SJSA1 (cell line): ENCODE measurements around the gene MMP19. TPM values are rescaled to one million over a fixed set of nuclear protein-coding genes. Genes with fewer than 3 reads are reported as not detected.
"Not testable (repeated sequence)": the region's sequence is repeated elsewhere in the genome, so short reads cannot be mapped to it uniquely, and the experiment has no call there.

Experiments used
- DNase-seq, 2 experiments: peaks; one replicate each; pipeline ENCODE4 v3.0.0-alpha.2; 2015 to 2020; ENCODE audit warnings: low spot score in 2 of 2, low read depth in 1 of 2
- H3K27ac ChIP-seq: fragments of 250-450 bp; sonication (Bioruptor Pico); 2 replicates; pipeline ENCODE4 v1.5.1; 2020; ENCODE audit warnings: mild to moderate bottlenecking, moderate library complexity
- H3K27me3 ChIP-seq: fragments of 250-450 bp; sonication (Bioruptor Pico); replicated peaks from 2 replicates; pipeline ENCODE4 v1.5.1; 2020; ENCODE audit warnings: mild to moderate bottlenecking, moderate library complexity
- H3K36me3 ChIP-seq: fragments of 250-450 bp; sonication (Bioruptor Pico); 2 replicates; pipeline ENCODE4 v1.5.1; 2020; ENCODE audit warnings: mild to moderate bottlenecking
- H3K4me1 ChIP-seq: fragments of 250-450 bp; sonication (Bioruptor Pico); replicated peaks from 2 replicates; pipeline ENCODE4 v1.6.1; 2021; ENCODE audit warnings: mild to moderate bottlenecking
- H3K4me3 ChIP-seq: fragments of 250-450 bp; sonication (Bioruptor Pico); 2 replicates; pipeline ENCODE4 v1.5.1; 2020; ENCODE audit warnings: mild to moderate bottlenecking
- H3K9me3 ChIP-seq: fragments of 250-450 bp; sonication (Bioruptor Pico); replicated peaks from 2 replicates; pipeline ENCODE4 v1.5.1; 2020; ENCODE audit warnings: mild to moderate bottlenecking
- total RNA-seq: library from RNA; depleted of rRNA; stranded (reverse); fragments of >200 nt; shearing (Covaris generic); gene quantifications from 2 replicates; pipeline ENCODE4 v1.2.3, GENCODE V29; 2014; rRNA removed

The MMP19 gene
- 9.8 and 14.5 TPM in 2 replicates for total RNA-seq

DNA sequence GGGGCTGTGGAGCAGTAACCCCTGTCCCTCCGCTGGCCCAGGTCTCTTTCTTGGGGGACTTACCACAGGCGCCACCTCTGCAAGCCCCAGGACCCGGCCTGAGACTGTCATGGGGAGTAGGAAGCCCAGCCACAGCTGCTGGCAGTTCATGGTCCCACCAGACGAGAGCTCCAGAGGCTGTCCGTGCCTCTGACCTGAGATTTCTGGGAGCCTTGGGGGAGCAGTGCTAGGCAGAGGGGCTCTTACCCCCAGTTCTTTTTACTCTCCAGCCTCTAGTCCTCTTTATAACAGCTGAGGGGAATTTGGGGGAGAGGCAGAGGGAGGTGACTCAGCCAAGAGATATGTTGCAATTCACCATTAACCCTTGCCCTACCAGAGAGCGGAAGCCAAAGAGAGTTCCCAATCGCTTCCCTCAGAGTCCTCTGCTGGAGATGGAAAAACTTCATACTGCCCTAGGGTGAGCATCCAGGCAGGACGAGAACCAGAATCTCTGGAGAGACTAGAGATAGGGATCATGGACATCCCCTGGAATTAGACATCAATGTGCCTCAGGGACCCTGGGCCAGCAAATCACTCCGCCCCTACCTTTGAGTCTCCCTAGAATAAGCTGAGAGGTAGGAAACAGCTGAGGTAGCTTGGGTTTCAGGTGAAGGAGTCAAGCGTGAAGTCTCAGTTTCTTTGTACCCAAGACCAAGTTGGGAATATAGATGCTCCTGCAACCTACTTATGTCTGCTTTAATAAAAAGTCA, at the start of gene MMP19:
Gene MMP19, minus strand, starts transcription at position 256 of the 749 bp plus-strand sequence. Its CDS starts 106 bp downstream, at position 150.
- H3K4me3 ChIP-seq, result peak within 1 kb of the TSS; percentile 42
- peak; percentile 72 to 74 for DNase-seq

GRCh38 chr12:55891310-55891709, 48.6 kb upstream of the MMP19 start:
- Histone ChIP-seq H3K9me3 (no peaks in the 10 kb centered on the region), H3K27me3 (no peaks in the 10 kb centered on the region), H3K4me1 (no peaks in the 10 kb centered on the region), H3K36me3 (no peaks in the 10 kb centered on the region), H3K4me3 (no peak overlapping the region), H3K27ac (no peak overlapping the region)
- no peak for DNase-seq

More for the DNA sequence above, at the start of gene MMP19:
- no peaks in the 10 kb centered on the region for H3K9me3 ChIP-seq
- no peaks in the 10 kb centered on the region for H3K27me3 ChIP-seq
- H3K36me3 ChIP-seq, result peaks cover 18% of the 10 kb centered on the region
- peak within 1 kb of the TSS; percentile 73 for H3K27ac ChIP-seq
- peaks cover 35% of the 10 kb centered on the region for H3K4me1 ChIP-seq

GRCh38 chr12:55885113-55885512, 42.4 kb upstream of the MMP19 start:
- Histone ChIP-seq H3K4me3 (no peak overlapping the region), H3K27me3 (no peaks in the 10 kb centered on the region), H3K9me3 (no peaks in the 10 kb centered on the region), H3K4me1 (0 out of 2 replicates have a peak, but pooled peaks cover 3% of the 10 kb centered on the region), H3K27ac (no peak overlapping the region), H3K36me3 (no peaks in the 10 kb centered on the region)
- no peak for DNase-seq

DNA sequence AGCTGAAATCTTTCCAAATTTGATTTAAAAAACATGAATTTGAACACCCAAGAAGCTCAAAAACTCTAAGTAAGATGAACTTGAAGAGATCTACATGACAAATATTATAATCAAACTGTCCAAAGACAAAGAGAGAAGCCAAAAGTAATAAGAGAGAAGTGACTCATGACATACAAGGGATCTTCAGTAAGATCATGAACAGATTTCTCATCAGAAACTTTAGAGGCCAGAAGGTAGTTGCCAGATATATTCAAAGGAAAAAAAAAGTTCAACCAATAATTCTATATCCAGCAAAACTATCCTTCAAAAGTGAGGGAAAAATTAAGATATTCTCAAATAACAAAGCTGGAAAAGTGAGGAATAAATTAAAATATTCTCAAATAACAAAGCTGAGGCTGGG, 35.1 kb upstream of the MMP19 start:
- Histone ChIP-seq H3K4me1 (0 out of 2 replicates have a peak, but pooled peaks cover 3% of the 10 kb centered on the region), H3K27me3 (no peaks in the 10 kb centered on the region), H3K4me3 (no peak overlapping the region), H3K27ac (no peak overlapping the region), H3K36me3 (no peaks in the 10 kb centered on the region), H3K9me3 (no peaks in the 10 kb centered on the region)
- DNase-seq, result no peak

- Histone ChIP-seq H3K4me3 (no peak overlapping the region), H3K4me1 (0 out of 2 replicates have a peak, but pooled peaks cover 3% of the 10 kb centered on the region), H3K9me3 (no peaks in the 10 kb centered on the region), H3K36me3 (no peaks in the 10 kb centered on the region), H3K27me3 (no peaks in the 10 kb centered on the region), H3K27ac (no peak overlapping the region)
- DNase-seq, result no peak
These were observed 33.1 kb upstream of the MMP19 start for GRCh38 chr12:55875704-55876467.

GRCh38 chr12:55874443-55874842, 31.7 kb upstream of the MMP19 start:
- Histone ChIP-seq H3K27ac (no peak overlapping the region), H3K27me3 (no peaks in the 10 kb centered on the region), H3K4me1 (no peaks in the 10 kb centered on the region), H3K4me3 (no peak overlapping the region), H3K9me3 (no peaks in the 10 kb centered on the region), H3K36me3 (no peaks in the 10 kb centered on the region)
- no peak for DNase-seq

- not testable (repeated sequence) for H3K4me3 ChIP-seq, H3K27me3 ChIP-seq, H3K9me3 ChIP-seq, DNase-seq, H3K4me1 ChIP-seq, H3K36me3 ChIP-seq, H3K27ac ChIP-seq
These were observed 23.8 kb upstream of the MMP19 start for GRCh38 chr12:55866454-55867004.

- no peaks in the 10 kb centered on the region for H3K27me3 ChIP-seq
These were observed 22.6 kb upstream of the MMP19 start for GRCh38 chr12:55865327-55865726.

DNA sequence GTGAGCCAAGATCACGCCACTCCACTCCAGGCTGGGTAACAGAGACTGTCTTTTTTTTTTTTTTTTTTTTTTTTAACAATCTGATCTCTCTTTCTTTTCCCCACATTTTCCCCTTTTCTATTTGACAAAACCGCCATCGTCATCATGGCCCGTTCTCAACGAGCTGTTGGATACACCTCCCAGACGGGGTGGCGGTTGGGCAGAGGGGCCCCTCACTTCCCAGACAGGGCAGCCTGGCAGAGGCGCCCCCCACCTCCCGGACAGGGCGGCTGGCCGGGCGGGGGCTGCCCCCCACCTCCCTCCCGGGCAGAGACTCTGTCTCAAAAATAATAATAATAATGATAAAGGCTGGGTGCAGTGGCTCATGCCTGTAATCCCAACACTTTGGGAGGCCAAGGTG, 20.2 kb upstream of the MMP19 start:
- H3K36me3 ChIP-seq, H3K4me3 ChIP-seq, H3K27me3 ChIP-seq, H3K4me1 ChIP-seq, H3K9me3 ChIP-seq, H3K27ac ChIP-seq, DNase-seq: not testable (repeated sequence)

More at GRCh38 chr12:55865327-55865726, 22.6 kb upstream of the MMP19 start:
- DNase-seq, result no peak
- Histone ChIP-seq H3K4me3 (no peak overlapping the region), H3K27ac (no peak overlapping the region), H3K36me3 (no peaks in the 10 kb centered on the region), H3K4me1 (no peaks in the 10 kb centered on the region), H3K9me3 (no peaks in the 10 kb centered on the region)

DNA sequence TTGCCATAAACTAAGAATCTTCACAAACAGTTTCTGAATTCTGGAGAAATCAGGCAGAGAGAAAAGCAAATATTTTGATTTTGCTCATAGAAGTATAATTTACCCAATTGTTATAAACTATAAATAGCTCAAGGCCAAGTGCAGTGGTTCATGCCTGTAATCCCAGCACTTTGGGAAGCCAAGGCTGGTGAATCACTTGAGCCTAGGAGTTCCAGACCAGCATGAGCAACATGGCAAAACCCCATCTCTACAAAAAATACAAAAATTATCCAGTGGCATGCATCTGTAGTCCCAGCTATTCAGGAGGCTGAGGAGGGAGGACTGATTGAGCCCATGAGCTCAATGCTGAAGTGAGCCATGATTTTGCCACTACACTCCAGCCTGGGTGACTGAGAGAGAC, 19.6 kb upstream of the MMP19 start:
- H3K27me3 ChIP-seq, result no peaks in the 10 kb centered on the region
- no peak overlapping the region for H3K27ac ChIP-seq
- no peaks in the 10 kb centered on the region for H3K36me3 ChIP-seq
- no peaks in the 10 kb centered on the region for H3K4me1 ChIP-seq
- no peak for DNase-seq
- no peak overlapping the region for H3K4me3 ChIP-seq
- no peaks in the 10 kb centered on the region for H3K9me3 ChIP-seq

DNA sequence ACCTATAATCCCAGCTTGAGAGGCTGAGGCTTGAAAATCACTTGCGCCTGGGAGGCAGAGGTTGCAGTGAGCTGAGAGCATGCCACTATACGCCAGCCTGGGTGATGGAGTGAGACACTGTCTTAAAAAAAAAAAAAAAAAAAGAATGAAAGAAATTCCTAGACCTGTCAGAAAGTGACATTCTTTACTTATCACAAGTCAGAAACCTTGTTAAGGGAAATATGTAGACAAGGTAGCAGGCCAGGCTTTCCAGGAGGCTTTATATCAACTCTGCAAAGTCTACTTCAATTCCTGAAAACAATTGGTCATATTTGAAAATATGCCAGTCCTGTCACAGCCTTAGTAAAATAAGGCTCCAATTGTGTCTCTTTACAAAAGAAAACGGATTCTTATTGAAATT, 19.1 kb upstream of the MMP19 start:
- no peak for DNase-seq
- H3K9me3 ChIP-seq, result no peaks in the 10 kb centered on the region
- no peak overlapping the region for H3K27ac ChIP-seq
- H3K4me3 ChIP-seq, result no peak overlapping the region
- no peaks in the 10 kb centered on the region for H3K36me3 ChIP-seq
- no peaks in the 10 kb centered on the region for H3K27me3 ChIP-seq
- no peaks in the 10 kb centered on the region for H3K4me1 ChIP-seq

- Histone ChIP-seq H3K36me3 (no peaks in the 10 kb centered on the region), H3K9me3 (no peaks in the 10 kb centered on the region), H3K27me3 (no peaks in the 10 kb centered on the region), H3K4me1 (no peaks in the 10 kb centered on the region), H3K4me3 (no peak overlapping the region), H3K27ac (no peak overlapping the region)
- no peak for DNase-seq
These were observed 18.7 kb upstream of the MMP19 start for GRCh38 chr12:55861396-55861795.

DNA sequence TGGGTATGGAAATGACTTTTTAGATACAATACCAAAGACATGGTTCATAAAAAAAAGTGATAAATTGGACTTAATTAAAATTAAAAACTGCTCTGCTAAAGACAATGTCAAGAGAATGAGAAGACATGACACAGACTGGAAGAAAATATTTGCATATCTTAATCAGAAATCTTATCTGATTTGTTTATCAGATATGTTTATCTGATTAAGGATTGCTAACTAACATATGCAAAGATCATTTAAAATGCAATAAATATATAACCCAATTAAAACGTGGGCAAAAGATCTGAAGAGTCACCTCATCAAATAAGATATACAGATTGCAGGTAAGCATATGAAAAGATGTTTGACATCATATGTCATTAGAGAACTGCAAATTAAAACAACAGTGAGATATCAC, 10.0 kb upstream of the MMP19 start:
- Histone ChIP-seq H3K27me3 (no peaks in the 10 kb centered on the region), H3K4me3 (no peak overlapping the region), H3K27ac (no peak overlapping the region), H3K4me1 (peaks cover 7% of the 10 kb centered on the region), H3K9me3 (no peaks in the 10 kb centered on the region), H3K36me3 (no peaks in the 10 kb centered on the region)
- DNase-seq, result no peak

GRCh38 chr12:55850893-55851292, 8.2 kb upstream of the MMP19 start:
- no peaks in the 10 kb centered on the region for H3K36me3 ChIP-seq
- no peaks in the 10 kb centered on the region for H3K9me3 ChIP-seq
- H3K27me3 ChIP-seq, result no peaks in the 10 kb centered on the region
- H3K27ac ChIP-seq, result no peak overlapping the region
- no peak for DNase-seq
- peaks cover 20% of the 10 kb centered on the region for H3K4me1 ChIP-seq
- H3K4me3 ChIP-seq, result no peak overlapping the region
